ENCODE data around the gene UBN1. TPM values are rescaled to one million over a fixed set of nuclear protein-coding genes. Genes with fewer than 3 reads are reported as not detected.

The UBN1 gene
- total and polyA plus RNA-seq, 8 donors, result 5.4 to 319 (median 34.2) TPM

DNA sequence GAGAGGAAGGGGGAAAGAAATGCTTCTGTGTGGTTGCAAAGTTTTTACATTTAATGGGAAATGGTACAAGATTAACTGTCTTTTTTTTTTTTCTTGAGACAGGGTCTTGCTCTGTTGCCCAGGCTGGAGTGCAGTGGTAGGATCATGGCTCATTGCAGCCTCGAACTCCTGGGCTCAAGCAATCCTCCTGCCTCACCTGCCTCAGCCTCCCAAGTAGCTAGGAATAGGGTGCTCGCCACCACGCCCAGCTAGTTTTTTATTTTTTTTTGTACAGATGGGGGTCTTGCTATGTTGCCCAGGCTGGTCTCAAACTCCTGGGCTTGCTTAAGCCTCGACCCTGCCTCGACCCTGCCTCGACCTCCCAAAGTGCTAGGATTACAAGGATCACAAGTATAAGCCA, 41.0 kb upstream of the UBN1 start:
- WGBS, 5 donors, result 91 to 97% (median 94%) methylated on average over 6 of the region's 6 CpGs
- Histone ChIP-seq H3K9me3 (no peaks in the 10 kb centered on the region), H3K4me1 (peaks cover 16 to 35% (median 28%) of the 10 kb centered on the region in 4 donors), H3K36me3 (peaks cover 42 to 74% (median 72%) of the 10 kb centered on the region in 4 donors), H3K4me3 (no peak overlapping the region), H3K27me3 (no peaks in the 10 kb centered on the region), H3K27ac (no peak overlapping the region)
- intact Hi-C loops (cut with DNase I; ENCODE audit: low total_unique reads), result no loop called here
- TF ChIP-seq POLR2AphosphoS5 (IDR thresholded peaks at IDR 0.05) (no peak), POLR2A (IDR thresholded peaks at IDR 0.05) (no peak), EP300 (IDR thresholded peaks at IDR 0.05) (no peak)
- TF ChIP-seq, protein P1, sequence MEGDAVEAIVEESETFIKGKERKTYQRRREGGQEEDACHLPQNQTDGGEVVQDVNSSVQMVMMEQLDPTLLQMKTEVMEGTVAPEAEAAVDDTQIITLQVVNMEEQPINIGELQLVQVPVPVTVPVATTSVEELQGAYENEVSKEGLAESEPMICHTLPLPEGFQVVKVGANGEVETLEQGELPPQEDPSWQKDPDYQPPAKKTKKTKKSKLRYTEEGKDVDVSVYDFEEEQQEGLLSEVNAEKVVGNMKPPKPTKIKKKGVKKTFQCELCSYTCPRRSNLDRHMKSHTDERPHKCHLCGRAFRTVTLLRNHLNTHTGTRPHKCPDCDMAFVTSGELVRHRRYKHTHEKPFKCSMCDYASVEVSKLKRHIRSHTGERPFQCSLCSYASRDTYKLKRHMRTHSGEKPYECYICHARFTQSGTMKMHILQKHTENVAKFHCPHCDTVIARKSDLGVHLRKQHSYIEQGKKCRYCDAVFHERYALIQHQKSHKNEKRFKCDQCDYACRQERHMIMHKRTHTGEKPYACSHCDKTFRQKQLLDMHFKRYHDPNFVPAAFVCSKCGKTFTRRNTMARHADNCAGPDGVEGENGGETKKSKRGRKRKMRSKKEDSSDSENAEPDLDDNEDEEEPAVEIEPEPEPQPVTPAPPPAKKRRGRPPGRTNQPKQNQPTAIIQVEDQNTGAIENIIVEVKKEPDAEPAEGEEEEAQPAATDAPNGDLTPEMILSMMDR (IDR thresholded peaks at IDR 0.05), result no peak
- no peak for DNase-seq

DNA sequence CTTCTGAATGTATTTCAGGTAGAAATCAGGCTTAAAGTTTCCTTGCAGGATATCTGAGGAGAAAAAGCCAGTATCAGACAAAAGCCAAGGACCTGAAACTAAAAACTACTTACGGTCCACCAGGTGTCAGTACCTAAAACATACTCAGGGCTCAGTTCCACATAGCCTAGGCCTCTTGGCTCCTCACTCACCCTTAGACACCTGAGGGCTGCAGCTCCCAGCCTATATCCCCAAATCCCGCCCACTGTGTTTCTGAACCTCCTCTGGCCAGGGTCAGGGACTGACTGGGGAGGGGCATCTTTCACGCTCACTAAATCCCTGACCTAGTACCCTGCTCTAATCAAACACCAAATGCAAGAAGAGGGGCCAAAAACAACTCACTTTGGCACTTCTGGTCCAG, 36.0 kb upstream of the UBN1 start:
- Histone ChIP-seq H3K36me3 (peaks cover 70 to 100% (median 100%) of the 10 kb centered on the region in 4 donors), H3K4me3 (no peak overlapping the region), H3K9me3 (no peaks in the 10 kb centered on the region), H3K27me3 (no peaks in the 10 kb centered on the region), H3K4me1 (peaks cover 0 to 22% (median 14%) of the 10 kb centered on the region in 4 donors), H3K27ac (no peak overlapping the region)
- 89 to 95% (median 94%) methylated on average over 3 of the region's 3 CpGs for WGBS, 5 donors
- intact Hi-C loops (cut with DNase I; ENCODE audit: low total_unique reads), result no loop called here
- DNase-seq, result no peak
- TF ChIP-seq POLR2A (IDR thresholded peaks at IDR 0.05), result no peak
- TF ChIP-seq POLR2AphosphoS5 (IDR thresholded peaks at IDR 0.05), result no peak
- TF ChIP-seq, protein P1 (IDR thresholded peaks at IDR 0.05), result no peak
- no peak for TF ChIP-seq EP300 (IDR thresholded peaks at IDR 0.05)

DNA sequence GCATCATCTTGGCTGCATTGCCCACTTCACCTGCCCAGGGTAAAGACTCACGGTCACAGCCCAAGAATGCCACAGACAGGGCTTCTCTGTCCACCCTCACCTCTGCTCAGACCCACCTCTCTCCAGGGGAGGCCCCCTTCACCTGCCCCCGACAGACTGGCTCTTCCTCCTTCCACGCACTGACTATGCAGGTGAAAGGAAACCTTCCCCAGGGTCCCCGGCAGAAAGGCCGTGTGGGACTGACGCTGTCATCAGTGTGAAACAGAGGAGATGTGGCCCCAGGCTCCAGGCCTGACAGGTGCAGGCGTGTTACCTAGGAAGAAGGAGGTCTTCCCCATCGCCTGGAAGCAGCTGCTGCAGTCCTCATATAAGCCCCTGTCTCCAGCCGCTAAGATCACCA, 35.5 kb upstream of the UBN1 start:
- H3K4me3 ChIP-seq, result no peak overlapping the region
- no peak overlapping the region for H3K27ac ChIP-seq
- 89 to 92% (median 90%) methylated on average over 9 of the region's 9 CpGs for WGBS, 5 donors
- no peak for TF ChIP-seq POLR2AphosphoS5 (IDR thresholded peaks at IDR 0.05)
- TF ChIP-seq, protein P1 (IDR thresholded peaks at IDR 0.05), result no peak
- no peak for TF ChIP-seq EP300 (IDR thresholded peaks at IDR 0.05)
- no peak for TF ChIP-seq POLR2A (IDR thresholded peaks at IDR 0.05)
- peaks cover 0 to 22% (median 14%) of the 10 kb centered on the region in 4 donors for H3K4me1 ChIP-seq
- H3K36me3 ChIP-seq, result peaks cover 70 to 100% (median 100%) of the 10 kb centered on the region in 4 donors
- no peaks in the 10 kb centered on the region for H3K27me3 ChIP-seq
- no peaks in the 10 kb centered on the region for H3K9me3 ChIP-seq
- DNase-seq, result no peak
- intact Hi-C loops (cut with DNase I; ENCODE audit: low total_unique reads), result no loop called here

DNA sequence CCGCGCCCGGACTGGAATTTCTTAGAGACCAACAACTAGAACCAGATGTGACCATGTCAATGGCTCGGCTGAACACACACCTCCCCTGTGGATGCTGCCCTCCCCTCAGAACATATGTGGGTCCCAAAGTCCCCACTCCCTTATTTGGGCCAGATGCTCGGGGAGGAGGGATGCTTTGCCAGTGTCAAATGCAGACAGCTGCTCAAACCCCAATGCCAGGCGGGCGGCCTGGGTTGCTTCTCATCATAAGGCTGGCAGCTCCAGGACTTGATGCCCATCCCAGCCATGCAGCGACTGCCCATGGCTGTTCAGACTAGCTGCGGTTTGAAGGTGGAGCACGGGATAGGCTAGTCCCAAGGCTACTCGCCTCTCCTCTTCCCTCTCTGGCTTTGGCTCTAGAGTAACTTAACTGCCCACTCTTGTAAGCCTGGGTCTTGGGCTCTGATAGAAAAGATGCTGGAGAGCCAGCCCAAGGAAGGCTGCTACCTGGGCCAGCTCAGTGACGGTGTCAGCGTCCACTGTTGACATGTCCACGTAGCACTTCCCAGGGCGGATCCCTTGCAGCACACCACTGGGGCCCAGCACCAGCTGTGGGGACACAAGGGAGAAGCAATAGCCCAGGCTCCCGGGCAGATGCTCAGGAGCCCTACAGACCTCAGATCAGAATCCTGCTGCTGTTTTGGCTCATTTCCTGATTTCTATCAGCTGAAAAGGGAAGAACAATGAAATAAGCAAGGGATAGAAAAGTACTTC, 33.9 kb upstream of the UBN1 start:
- TF ChIP-seq POLR2AphosphoS5 (IDR thresholded peaks at IDR 0.05), result no peak
- TF ChIP-seq POLR2A (IDR thresholded peaks at IDR 0.05), result no peak
- TF ChIP-seq, protein P1 (IDR thresholded peaks at IDR 0.05), result no peak
- no peak for TF ChIP-seq EP300 (IDR thresholded peaks at IDR 0.05)
- intact Hi-C loops (cut with DNase I; ENCODE audit: low total_unique reads), result no loop called here
- H3K4me1 ChIP-seq, result peaks cover 0 to 22% (median 14%) of the 10 kb centered on the region in 4 donors
- no peak overlapping the region for H3K4me3 ChIP-seq
- no peak for DNase-seq
- H3K27me3 ChIP-seq, result no peaks in the 10 kb centered on the region
- 84 to 95% (median 92%) methylated on average over 12 to 16 of the region's 16 CpGs for WGBS, 5 donors
- H3K27ac ChIP-seq, result peak overlapping the region in 4 of 5 donors; percentile 46 to 79 (median 69)
- peaks cover 66 to 100% (median 100%) of the 10 kb centered on the region in 4 donors for H3K36me3 ChIP-seq
- no peaks in the 10 kb centered on the region for H3K9me3 ChIP-seq
